PC-9 (cell line): ENCODE results near the gene UQCRC1.

Source experiments
- EZH2 ChIP-seq: fragments of 200-600 bp; sonication (generic); IDR thresholded peaks from 2 replicates; pipeline ENCODE4 v1.8.0; 2017; ENCODE audit warnings: antibody characterized with exemption, low read depth
- TF ChIP-seq, protein P1 (sequence below): fragments of 200-600 bp; sonication (generic); conservative IDR thresholded peaks from 2 replicates; pipeline ENCODE4 v1.6.1; 2017; ENCODE audit warnings: mixed run types, antibody characterized with exemption, mild to moderate bottlenecking, moderate library complexity

DNA sequence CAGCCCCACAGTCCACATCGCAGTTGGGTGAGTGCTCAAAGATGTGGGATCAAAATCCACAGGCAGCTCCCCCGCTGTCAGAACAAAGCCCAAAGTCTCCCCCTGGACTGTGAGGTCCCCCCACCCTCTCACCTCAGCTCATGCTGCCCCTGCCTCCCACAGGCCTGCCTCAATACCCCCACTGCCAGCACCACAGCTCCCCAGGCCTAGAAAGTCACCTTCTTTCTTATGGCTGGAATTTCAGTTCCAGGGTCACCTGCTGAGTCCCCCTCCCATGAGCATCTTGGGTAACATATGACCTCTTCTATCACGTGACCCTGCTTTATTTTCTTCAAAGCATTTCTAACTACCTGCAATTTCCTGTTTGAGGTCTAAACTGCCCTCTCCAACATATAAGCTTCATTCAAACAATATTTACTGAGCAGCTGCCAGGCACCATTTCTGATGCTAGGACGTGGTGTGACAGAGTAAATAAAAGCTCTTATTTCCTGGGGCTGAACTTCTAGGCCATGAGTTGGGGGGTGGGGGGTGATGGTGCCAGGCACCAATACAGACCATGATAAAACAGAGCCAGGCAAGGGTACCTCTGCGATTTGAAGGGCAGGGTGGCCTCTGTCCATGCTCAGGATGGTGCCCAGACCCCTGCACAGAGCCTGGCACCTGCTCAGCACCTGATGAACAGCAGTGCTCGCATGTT, 14.6 kb upstream of the UQCRC1 start:
- no peak for TF ChIP-seq EZH2
- TF ChIP-seq, protein P1, sequence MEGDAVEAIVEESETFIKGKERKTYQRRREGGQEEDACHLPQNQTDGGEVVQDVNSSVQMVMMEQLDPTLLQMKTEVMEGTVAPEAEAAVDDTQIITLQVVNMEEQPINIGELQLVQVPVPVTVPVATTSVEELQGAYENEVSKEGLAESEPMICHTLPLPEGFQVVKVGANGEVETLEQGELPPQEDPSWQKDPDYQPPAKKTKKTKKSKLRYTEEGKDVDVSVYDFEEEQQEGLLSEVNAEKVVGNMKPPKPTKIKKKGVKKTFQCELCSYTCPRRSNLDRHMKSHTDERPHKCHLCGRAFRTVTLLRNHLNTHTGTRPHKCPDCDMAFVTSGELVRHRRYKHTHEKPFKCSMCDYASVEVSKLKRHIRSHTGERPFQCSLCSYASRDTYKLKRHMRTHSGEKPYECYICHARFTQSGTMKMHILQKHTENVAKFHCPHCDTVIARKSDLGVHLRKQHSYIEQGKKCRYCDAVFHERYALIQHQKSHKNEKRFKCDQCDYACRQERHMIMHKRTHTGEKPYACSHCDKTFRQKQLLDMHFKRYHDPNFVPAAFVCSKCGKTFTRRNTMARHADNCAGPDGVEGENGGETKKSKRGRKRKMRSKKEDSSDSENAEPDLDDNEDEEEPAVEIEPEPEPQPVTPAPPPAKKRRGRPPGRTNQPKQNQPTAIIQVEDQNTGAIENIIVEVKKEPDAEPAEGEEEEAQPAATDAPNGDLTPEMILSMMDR = no peak
